Left colon (tissue), 2 donors: ENCODE results near the gene TVP23A. TPM values are rescaled to one million over a fixed set of nuclear protein-coding genes. Genes with fewer than 3 reads are reported as not detected.

Experiments
- ATAC-seq: fragments of 200-7000 bp; cut with Tn5 transposase; one replicate; pipeline ENCODE4 v1.9.1; 2020; ENCODE audit warnings: mild to moderate bottlenecking, moderate library complexity
- DNase-seq, 2 donors: peaks; one replicate each; pipeline ENCODE4 v3.0.0-alpha.2; 2020
- intact Hi-C, 2 donors: fragments of 100-400 bp; cut with DNase I in 1 of 2; cut with micrococcal nuclease in 1 of 2; formaldehyde crosslinking; loops; one replicate each; pipeline versions ENCODE4 v1.11.2 to v1.14.0; 2022; cut with DNase I, micrococcal nuclease
- long read RNA-seq: library from polyadenylated mRNA; unstranded; transcript quantifications from one replicate; pipeline ENCODE4 v2.0.0, GENCODE V29; 2021
- total RNA-seq, 2 donors: library from RNA; stranded (reverse); fragmentation: NEBNext Ultra II Directional; extraction: Animal tissue kit (Norgen Biotek cat#: 25700); gene quantifications; one replicate each; pipeline ENCODE4 v1.2.1, GENCODE V29; 2021
- donor health status: DM: no; HTN: no; CAD: no.
- donor health status: DM: yes; HTN: yes; CAD: no.

The TVP23A gene
- total RNA-seq = under 1 TPM in 1 of 2 donors, not detected in 1; 0.78 TPM
- long read RNA-seq = 0 reads

DNA sequence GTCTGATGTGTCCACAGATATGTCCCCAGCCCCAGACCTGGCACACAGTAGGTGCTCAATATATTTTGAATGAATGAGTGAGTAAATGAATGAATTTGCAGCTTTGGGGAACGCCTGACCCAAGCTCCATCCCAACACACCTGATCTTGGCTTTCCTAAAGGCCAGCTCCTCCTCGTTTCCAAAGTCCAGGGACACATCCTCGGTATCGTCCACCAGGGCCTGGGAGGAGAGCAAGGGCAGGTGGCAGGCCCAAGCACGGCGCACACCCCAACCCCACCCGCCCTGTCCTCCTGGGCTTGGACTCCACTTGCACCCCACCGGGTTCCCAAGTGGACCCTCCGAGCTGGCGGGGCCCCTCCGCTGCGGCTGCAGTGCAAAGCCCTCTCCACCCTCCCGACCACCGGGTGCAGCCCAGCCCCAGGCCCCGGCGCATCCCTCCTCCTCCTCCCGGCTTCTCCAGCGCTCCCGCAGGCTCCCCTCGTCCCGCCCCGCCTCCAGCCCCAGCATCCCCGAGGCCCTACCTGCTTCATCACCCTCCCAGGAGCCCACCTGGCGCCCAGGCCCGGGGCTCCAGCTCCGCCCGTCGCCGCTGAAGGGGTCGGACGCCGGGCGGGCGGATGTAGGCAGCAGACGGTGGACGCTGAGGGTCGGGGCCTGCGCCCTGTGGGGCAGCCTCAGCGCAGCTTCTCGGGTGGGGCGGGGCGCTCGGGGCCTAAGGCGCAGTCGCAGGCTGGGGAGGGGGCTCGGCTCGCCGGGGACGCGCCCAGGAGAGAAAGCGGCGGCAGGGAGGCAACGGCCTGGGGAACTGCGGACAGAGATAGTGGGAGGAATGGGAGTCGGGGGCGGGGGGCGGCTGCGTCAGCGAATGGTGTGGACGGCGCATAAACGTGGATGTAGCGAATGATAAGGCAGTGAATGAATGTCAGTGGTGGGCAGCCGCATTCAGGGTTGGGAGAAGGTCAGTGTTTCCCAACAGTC is at the start of gene TVP23A:
Gene TVP23A (minus strand): TSS at position 832 of the 979 bp plus-strand sequence. CDS start 301 bp downstream, at position 531.
- ATAC-seq (no peak), DNase-seq (no peak)
- intact Hi-C loops = no loop called here

GRCh38 chr16:10868104-10868595 is 49.6 kb upstream of the TVP23A start:
- ATAC-seq (no peak), DNase-seq (no peak)
- intact Hi-C loops = no loop called here

- DNase-seq (no peak), ATAC-seq (no peak)
- intact Hi-C loops = no loop called here
These were observed 48.6 kb upstream of the TVP23A start for GRCh38 chr16:10867199-10867598.

DNA sequence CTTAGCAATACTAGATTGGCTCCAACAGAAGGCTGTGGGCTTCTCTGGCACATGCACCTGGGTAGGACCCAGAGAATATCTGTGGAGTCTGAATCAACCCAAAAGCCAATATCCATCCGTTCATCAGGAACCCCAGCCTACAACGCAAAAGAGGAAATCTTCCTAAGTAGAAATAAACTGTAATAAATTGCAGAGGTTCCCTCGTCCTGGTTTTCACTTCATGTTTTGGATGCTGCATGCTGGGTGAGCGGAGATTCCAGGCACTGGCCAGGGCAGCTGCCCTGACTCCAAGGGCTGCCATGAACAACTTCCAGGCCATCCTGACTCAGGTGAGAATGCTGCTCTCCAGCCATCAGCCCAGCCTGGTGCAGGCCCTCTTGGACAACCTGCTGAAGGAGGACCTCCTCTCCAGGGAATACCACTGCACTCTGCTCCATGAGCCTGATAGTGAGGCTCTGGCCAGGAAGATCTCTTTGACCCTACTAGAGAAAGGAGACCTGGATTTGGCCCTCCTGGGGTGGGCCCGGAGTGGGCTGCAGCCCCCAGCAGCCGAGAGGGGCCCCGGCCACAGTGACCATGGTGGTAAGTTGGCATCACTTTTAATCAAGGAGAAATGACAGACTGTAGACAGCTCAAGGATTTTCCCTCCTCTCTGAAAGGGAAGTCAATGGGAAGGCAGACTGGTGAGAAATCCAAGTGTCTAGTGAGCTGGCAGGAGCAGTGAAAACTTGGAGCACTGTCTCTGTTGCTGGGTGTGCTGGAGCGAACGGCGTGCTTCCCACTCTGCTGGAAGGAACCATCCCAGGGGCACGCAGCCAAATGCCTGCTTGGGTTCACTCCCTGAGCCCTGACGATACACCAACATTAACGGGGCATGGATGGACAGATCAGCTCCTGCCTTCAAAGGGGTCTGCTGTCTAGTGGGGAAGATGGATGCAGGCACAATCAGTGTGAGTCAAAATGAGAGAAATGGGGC is 47.7 kb upstream of the TVP23A start:
- intact Hi-C loops = no loop called here
- no peak for DNase-seq
- ATAC-seq = no peak

DNA sequence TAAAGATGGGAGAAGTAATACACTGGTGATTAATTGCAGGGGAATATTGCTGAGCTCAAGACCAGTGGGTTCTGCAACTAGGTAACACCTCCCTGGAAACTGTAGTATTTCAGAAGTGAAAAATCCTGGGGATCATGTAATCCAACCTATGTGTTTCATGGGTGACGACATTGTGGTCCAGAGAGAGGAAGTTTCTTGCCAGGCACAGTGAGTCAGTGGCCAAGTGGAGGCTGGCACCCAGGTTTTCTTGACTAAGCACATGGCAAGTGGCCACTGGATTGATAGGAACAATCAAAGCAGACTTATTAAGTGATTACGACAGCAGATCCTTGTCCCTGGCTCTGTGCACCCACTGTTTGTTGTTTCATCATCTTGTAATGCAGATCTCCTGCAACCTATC is 43.8 kb upstream of the TVP23A start:
- ATAC-seq (no peak), DNase-seq (no peak)
- intact Hi-C loops = no loop called here

- intact Hi-C loops = no loop called here
- DNase-seq (no peak), ATAC-seq (no peak)
These were observed 41.1 kb upstream of the TVP23A start for GRCh38 chr16:10859658-10860057.

DNA sequence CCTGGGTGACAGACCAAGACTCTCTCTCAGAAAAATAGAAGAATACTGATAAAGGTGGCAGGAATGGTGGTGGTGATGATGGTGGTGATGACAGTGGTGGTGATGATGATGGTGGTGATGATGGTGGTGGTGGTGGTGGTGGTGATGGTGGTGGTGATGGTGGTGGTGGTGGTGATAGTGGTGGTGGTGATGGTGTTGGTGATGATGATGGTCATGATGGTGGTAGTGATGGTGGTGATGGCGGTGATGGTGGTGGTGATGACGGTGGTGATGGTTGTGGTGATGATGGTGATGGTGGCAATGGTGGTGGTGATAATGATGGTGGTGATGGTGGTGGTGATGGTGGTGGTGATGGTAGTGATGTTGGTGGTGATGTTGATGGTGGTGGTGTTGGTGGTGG is 40.4 kb upstream of the TVP23A start:
- intact Hi-C loops = no loop called here
- ATAC-seq (no peak), DNase-seq (no peak)

GRCh38 chr16:10858203-10858602 is 39.6 kb upstream of the TVP23A start:
- no peak for ATAC-seq
- DNase-seq = no peak
- intact Hi-C loops = no loop called here

GRCh38 chr16:10856042-10856441 is 37.4 kb upstream of the TVP23A start:
- no peak for ATAC-seq
- intact Hi-C loops = no loop called here
- no peak for DNase-seq

DNA sequence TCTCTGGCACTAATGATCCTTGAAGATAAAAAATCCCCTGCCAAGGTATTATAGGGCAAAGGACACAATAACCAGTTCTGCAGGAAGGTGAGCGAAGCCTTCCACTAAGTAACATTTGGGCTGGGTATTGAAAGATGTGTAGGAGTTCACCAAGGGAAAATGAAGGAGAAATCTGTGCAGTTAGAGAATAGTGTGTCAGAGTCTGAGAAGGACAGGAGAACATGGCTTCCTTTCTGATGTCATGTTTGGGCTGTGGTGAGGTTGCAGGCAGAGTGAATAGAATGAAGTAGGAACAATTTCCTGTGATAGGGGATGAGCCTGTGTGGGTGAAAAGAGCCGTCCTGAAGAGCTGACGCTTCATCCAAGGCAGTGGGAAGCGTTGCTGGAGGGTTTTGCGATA is 34.4 kb upstream of the TVP23A start:
- DNase-seq (no peak), ATAC-seq (no peak)
- intact Hi-C loops = no loop called here

GRCh38 chr16:10852286-10852685 is 33.7 kb upstream of the TVP23A start:
- ATAC-seq (no peak), DNase-seq (no peak)
- intact Hi-C loops = no loop called here

DNA sequence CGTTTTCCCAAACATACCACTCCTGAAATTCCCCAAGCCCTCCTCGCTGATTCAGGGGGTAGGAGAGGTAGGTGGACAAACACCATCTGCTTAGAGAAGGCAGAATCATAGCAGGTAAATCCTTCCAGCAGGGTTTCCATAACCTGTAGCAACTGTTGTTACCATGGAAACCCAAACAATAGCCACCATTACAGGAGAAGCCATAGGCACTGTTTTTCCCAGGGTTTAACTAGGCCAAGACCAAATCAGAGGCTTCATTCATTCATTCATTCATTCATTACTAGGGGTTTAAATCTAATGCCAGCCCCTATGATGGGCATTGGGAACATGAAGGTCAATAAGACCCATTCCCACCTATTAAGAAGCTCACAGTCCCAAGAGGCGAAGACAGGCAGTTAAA is 32.9 kb upstream of the TVP23A start:
- intact Hi-C loops = no loop called here
- ATAC-seq = no peak

DNA sequence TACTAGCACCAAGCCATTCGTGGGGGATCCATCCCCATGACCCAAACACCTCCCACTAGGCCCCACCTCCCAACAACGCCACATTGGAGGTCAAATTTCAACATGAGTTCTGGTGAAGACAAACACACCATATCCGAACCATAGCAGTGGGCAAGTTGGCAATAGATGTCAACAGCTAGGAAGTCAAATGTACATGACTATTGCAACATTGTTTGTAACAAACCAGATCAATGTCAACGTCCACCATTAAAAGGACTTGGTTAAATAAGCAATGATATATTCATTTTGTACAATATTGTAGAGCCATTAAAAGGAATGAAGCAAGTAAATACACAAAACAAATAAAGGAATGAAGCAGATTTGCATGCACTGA is 31.9 kb upstream of the TVP23A start:
- ATAC-seq = no peak
- intact Hi-C loops = no loop called here
- no peak for DNase-seq

More for the DNA sequence above, 32.9 kb upstream of the TVP23A start:
- no peak for DNase-seq

GRCh38 chr16:10849736-10850477 is 31.3 kb upstream of the TVP23A start:
- intact Hi-C loops = no loop called here
- DNase-seq (no peak), ATAC-seq (no peak)

DNA sequence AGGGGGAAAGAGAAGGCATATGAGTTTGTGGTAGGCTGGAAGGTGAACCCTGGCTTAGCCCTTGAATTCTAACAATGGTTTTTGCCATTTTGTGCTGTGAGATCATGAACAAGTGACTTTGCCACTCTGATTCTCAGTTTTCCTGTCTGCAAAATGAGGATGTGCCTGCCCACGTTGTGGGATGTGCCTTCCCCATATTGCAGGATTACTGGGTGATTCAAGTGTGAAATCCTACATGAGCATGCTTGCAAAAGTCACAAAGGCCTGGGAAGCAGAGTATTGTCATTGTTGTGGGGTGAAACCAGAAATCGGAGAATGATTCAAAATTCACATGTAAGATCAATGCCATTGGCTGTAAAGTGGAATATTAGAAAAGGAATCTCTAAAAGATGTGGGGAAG is 28.6 kb upstream of the TVP23A start:
- intact Hi-C loops = no loop called here
- DNase-seq (no peak), ATAC-seq (no peak)

- no peak for DNase-seq
- intact Hi-C loops = no loop called here
- no peak for ATAC-seq
These were observed 27.8 kb upstream of the TVP23A start for GRCh38 chr16:10846213-10846998.

GRCh38 chr16:10840703-10841102 is 22.1 kb upstream of the TVP23A start:
- intact Hi-C loops = no loop called here
- ATAC-seq (no peak), DNase-seq (no peak)

GRCh38 chr16:10839279-10839666 is 20.7 kb upstream of the TVP23A start:
- intact Hi-C loops = no loop called here
- ATAC-seq (no peak), DNase-seq (no peak)
